GM12878 (cell line): ENCODE results near the gene AHNAK2. TPM values are rescaled to one million over a fixed set of nuclear protein-coding genes. Genes with fewer than 3 reads are reported as not detected.

Experiments used
- CHD2 ChIP-seq: IDR thresholded peaks from 2 replicates; pipeline ENCODE4 v1.6.1; 2011; ENCODE audit warnings: low read depth, low read length, improper control_type of control experiment, borderline replicate concordance
- CREB1 ChIP-seq: IDR thresholded peaks from 2 replicates; pipeline ENCODE4 v1.6.1; 2012; ENCODE audit warnings: low read depth, mild to moderate bottlenecking, inconsistent platforms
- ESRRA ChIP-seq: IDR thresholded peaks from 2 replicates; pipeline ENCODE4 v1.6.1; 2012; ENCODE audit warnings: mild to moderate bottlenecking, low read length, improper control_type of control experiment
- POU2F2 ChIP-seq: IDR thresholded peaks from 3 replicates; pipeline ENCODE4 v1.6.1; 2011; ENCODE audit warnings: low read depth, mild to moderate bottlenecking, low read length, borderline replicate concordance
- RAD51 ChIP-seq: fragments of 450-650 bp; IDR thresholded peaks from 2 replicates; pipeline ENCODE4 v1.6.1; 2016; ENCODE audit warnings: moderate library complexity, mild to moderate bottlenecking, inconsistent platforms
- TAF1 ChIP-seq: IDR thresholded peaks from 2 replicates; pipeline ENCODE4 v1.6.1; 2011; ENCODE audit warnings: mild to moderate bottlenecking, low read depth, low read length, borderline replicate concordance
- polyA plus RNA-seq, 11 experiments: library from polyadenylated mRNA; depleted of rRNA in 4 of 11; unstranded in 6 of 11; stranded (reverse) in 5 of 11; fragments of >200 nt; fragmentation: Nextera tagmentation in 4 of 11; fragmentation: Illumina TruSeq in 1 of 11; extraction: Ambion mirVana in 4 of 11; extraction: Trizol in 1 of 11; gene quantifications; 1 replicate in 1 of 11; 2 replicates in 10 of 11; pipeline versions ENCODE4 v1.2.1 to v1.2.3, GENCODE V29; 2011 to 2016; ENCODE audit warnings: inconsistent platforms in 2 of 11, missing spikeins in 2 of 11, low read depth in 1 of 11
- total RNA-seq, 4 experiments: library from RNA; depleted of rRNA in 3 of 4; stranded (reverse); fragments of >200 nt in 3 of 4; fragmentation: Illumina TruSeq in 1 of 4; extraction: Trizol in 1 of 4; gene quantifications; 2 replicates each; pipeline versions ENCODE4 v1.2.1 to v1.2.3, GENCODE V29; 2013 to 2021
- TF ChIP-seq, protein P1 (sequence below), 3 experiments: IDR thresholded peaks in 2 of 3; conservative IDR thresholded peaks in 1 of 3; 2 replicates each; pipeline ENCODE4 v1.5.1; 2011; ENCODE audit warnings: low read depth in 3 of 3, low read length in 3 of 3, mild to moderate bottlenecking in 3 of 3, control low read depth in 2 of 3, moderate library complexity in 2 of 3, inconsistent platforms in 1 of 3, mixed read lengths in 1 of 3; ENCODE audit not compliant: control insufficient read depth in 2 of 3, insufficient read depth in 1 of 3; ENCODE audit errors: extremely low read depth in 1 of 3
- TF ChIP-seq, protein P2 (sequence below): fragments of 450-650 bp; IDR thresholded peaks from 2 replicates; pipeline ENCODE4 v1.6.1; 2017; ENCODE audit warnings: mild to moderate bottlenecking, moderate library complexity
- TF ChIP-seq, protein P3 (sequence below): IDR thresholded peaks from 2 replicates; pipeline ENCODE4 v1.6.1; 2011; ENCODE audit warnings: low read depth, mild to moderate bottlenecking, low read length, moderate library complexity, borderline replicate concordance; ENCODE audit errors: extremely low read depth

The AHNAK2 gene
- total and polyA plus RNA-seq, 10 of the 15 experiments (the other 5 are each of a cell fraction or from before 2014, with no cell fraction given), result 0.03 to 0.10 TPM; not detected in 8

DNA sequence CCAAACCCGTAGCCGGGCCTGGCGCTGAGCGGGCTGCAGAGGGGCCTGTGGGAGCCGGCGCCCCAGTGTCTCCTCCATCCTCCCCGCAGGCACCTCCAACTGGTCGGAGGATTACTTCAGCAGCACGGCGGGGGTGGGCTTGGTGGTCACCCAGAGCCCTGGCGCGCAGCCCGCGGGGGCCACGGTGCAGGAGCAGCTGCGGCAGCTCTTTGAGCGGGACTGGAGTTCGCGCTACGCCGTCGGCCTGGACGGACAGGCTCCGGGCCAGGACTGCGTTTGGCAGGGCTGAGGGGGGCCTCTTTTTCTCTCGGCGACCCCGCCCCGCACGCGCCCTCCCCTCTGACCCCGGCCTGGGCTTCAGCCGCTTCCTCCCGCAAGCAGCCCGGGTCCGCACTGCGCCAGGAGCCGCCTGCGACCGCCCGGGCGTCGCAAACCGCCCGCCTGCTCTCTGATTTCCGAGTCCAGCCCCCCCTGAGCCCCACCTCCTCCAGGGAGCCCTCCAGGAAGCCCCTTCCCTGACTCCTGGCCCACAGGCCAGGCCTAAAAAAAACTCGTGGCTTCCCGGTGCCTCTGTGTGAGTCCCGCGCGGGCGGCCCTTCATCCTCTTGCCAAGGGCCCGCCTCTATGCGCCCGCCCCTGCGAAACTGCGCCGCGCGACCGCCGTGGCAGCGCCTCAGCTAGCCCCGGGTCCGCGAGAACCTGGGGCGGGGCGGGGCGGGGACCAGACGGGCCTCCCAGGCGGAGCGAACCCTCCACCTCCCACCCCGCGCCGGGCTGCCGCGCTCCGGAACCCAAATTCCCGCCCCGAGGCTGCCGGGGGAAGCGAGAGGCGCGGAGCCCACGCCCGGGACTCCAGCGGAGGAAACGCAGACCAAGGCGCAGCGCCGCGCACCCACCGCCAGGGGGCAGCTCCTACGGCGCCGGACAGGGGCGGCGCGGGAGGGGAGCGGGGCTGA is 45.2 kb downstream of the AHNAK2 start (continued):
- TF ChIP-seq, protein P1, sequence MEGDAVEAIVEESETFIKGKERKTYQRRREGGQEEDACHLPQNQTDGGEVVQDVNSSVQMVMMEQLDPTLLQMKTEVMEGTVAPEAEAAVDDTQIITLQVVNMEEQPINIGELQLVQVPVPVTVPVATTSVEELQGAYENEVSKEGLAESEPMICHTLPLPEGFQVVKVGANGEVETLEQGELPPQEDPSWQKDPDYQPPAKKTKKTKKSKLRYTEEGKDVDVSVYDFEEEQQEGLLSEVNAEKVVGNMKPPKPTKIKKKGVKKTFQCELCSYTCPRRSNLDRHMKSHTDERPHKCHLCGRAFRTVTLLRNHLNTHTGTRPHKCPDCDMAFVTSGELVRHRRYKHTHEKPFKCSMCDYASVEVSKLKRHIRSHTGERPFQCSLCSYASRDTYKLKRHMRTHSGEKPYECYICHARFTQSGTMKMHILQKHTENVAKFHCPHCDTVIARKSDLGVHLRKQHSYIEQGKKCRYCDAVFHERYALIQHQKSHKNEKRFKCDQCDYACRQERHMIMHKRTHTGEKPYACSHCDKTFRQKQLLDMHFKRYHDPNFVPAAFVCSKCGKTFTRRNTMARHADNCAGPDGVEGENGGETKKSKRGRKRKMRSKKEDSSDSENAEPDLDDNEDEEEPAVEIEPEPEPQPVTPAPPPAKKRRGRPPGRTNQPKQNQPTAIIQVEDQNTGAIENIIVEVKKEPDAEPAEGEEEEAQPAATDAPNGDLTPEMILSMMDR (IDR thresholded peaks at IDR 0.05 in 2 of 3, conservative IDR thresholded peaks at IDR 0.05 in 1 of 3; ENCODE audit: control insufficient read depth in 2 of 3, extremely low read depth in 1 of 3, insufficient read depth in 1 of 3, low read depth in 3 of 3, low read length in 3 of 3), result peak; percentile 44 to 78 (median 67)
- TF ChIP-seq, protein P2, sequence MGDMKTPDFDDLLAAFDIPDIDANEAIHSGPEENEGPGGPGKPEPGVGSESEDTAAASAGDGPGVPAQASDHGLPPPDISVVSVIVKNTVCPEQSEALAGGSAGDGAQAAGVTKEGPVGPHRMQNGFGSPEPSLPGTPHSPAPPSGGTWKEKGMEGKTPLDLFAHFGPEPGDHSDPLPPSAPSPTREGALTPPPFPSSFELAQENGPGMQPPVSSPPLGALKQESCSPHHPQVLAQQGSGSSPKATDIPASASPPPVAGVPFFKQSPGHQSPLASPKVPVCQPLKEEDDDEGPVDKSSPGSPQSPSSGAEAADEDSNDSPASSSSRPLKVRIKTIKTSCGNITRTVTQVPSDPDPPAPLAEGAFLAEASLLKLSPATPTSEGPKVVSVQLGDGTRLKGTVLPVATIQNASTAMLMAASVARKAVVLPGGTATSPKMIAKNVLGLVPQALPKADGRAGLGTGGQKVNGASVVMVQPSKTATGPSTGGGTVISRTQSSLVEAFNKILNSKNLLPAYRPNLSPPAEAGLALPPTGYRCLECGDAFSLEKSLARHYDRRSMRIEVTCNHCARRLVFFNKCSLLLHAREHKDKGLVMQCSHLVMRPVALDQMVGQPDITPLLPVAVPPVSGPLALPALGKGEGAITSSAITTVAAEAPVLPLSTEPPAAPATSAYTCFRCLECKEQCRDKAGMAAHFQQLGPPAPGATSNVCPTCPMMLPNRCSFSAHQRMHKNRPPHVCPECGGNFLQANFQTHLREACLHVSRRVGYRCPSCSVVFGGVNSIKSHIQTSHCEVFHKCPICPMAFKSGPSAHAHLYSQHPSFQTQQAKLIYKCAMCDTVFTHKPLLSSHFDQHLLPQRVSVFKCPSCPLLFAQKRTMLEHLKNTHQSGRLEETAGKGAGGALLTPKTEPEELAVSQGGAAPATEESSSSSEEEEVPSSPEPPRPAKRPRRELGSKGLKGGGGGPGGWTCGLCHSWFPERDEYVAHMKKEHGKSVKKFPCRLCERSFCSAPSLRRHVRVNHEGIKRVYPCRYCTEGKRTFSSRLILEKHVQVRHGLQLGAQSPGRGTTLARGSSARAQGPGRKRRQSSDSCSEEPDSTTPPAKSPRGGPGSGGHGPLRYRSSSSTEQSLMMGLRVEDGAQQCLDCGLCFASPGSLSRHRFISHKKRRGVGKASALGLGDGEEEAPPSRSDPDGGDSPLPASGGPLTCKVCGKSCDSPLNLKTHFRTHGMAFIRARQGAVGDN, result no peak
- TF ChIP-seq RAD51, result no peak
- peak; percentile 42; the same call in 1 of the 2 replicates for TF ChIP-seq CREB1
- no peak for TF ChIP-seq ESRRA
- TF ChIP-seq POU2F2, result no peak
- TF ChIP-seq TAF1, result peak; percentile 23; the same call in 1 of the 2 replicates
- no peak for TF ChIP-seq CHD2
- TF ChIP-seq, protein P3, sequence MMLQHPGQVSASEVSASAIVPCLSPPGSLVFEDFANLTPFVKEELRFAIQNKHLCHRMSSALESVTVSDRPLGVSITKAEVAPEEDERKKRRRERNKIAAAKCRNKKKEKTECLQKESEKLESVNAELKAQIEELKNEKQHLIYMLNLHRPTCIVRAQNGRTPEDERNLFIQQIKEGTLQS, result no peak
